WTC11 (cell line): ENCODE measurements around the gene GUCA2A. TPM values are rescaled to one million over a fixed set of nuclear protein-coding genes. Genes with fewer than 3 reads are reported as not detected.

Experiments used
- ATAC-seq: fragments of 200-7000 bp; cut with Tn5 transposase; 2 replicates; pipeline ENCODE4 v1.10.0; 2021; ENCODE audit warnings: mild to moderate bottlenecking, moderate library complexity
- CTCF ChIA-PET: fragments of 300-600 bp; sonication (Branson Sonifier 250); formaldehyde crosslinking; loops from one replicate; lab custom pipeline; 2021; ENCODE audit warnings: antibody characterized with exemption; lab: Charles Lee
- POLR2A ChIA-PET: fragments of 350-600 bp; sonication (Branson Sonifier 250); formaldehyde crosslinking; loops from one replicate; lab custom pipeline; 2021; ENCODE audit warnings: antibody characterized with exemption; lab: Charles Lee
- DNase-seq: peaks from one replicate; pipeline ENCODE4 v3.0.0; 2021; ENCODE audit warnings: low spot score
- H3K27ac Mint-ChIP-seq: 2 replicates; pipeline ENCODE4 v1.8.0; 2021; ENCODE audit warnings: mixed read lengths
- H3K27me3 Mint-ChIP-seq: 2 replicates; pipeline ENCODE4 v1.8.0; 2021; ENCODE audit warnings: low read depth, mild to moderate bottlenecking, moderate library complexity, mixed read lengths
- H3K36me3 Mint-ChIP-seq: 2 replicates; pipeline ENCODE4 v1.8.0; 2021; ENCODE audit warnings: mixed read lengths
- H3K4me1 Mint-ChIP-seq: 2 replicates; pipeline ENCODE4 v1.8.0; 2022; ENCODE audit warnings: mixed read lengths
- H3K4me3 Mint-ChIP-seq: 2 replicates; pipeline ENCODE4 v1.8.0; 2021; ENCODE audit warnings: mild to moderate bottlenecking, moderate library complexity, mixed read lengths
- H3K9me3 Mint-ChIP-seq: 2 replicates; pipeline ENCODE4 v1.8.0; 2021; ENCODE audit warnings: mixed read lengths
- ESRRA ChIP-seq: sonication (generic); formaldehyde crosslinking; IDR thresholded peaks from 2 replicates; pipeline ENCODE4 v1.8.1; 2022; ENCODE audit warnings: mild to moderate bottlenecking, missing genetic modification reagents, borderline replicate concordance
- ETV6 ChIP-seq: sonication (generic); formaldehyde crosslinking; IDR thresholded peaks from 2 replicates; pipeline ENCODE4 v1.8.1; 2022; ENCODE audit warnings: mild to moderate bottlenecking, missing genetic modification reagents
- GRHL2 ChIP-seq: fragments of 250-450 bp; sonication (Bioruptor Pico); IDR thresholded peaks from 2 replicates; pipeline ENCODE4 v1.8.0; 2022; ENCODE audit warnings: mild to moderate bottlenecking, moderate library complexity; ENCODE audit not compliant: insufficient replicate concordance, severe bottlenecking
- IRF2 ChIP-seq: sonication (generic); formaldehyde crosslinking; IDR thresholded peaks from 2 replicates; pipeline ENCODE4 v1.8.0; 2022; ENCODE audit warnings: low read depth, missing genetic modification reagents, borderline replicate concordance
- KAT7 ChIP-seq: sonication (generic); formaldehyde crosslinking; IDR thresholded peaks from 2 replicates; pipeline ENCODE4 v1.8.1; 2023; ENCODE audit warnings: missing genetic modification reagents, mild to moderate bottlenecking, borderline replicate concordance
- MAX ChIP-seq: sonication (generic); formaldehyde crosslinking; IDR thresholded peaks from 2 replicates; pipeline ENCODE4 v1.8.0; 2022; ENCODE audit warnings: mild to moderate bottlenecking, missing genetic modification reagents
- OVOL2 ChIP-seq: fragments of 250-450 bp; sonication (Bioruptor Pico); IDR thresholded peaks from 2 replicates; pipeline ENCODE4 v1.9.0; 2021; ENCODE audit warnings: mild to moderate bottlenecking, borderline replicate concordance
- PRRX2 ChIP-seq: fragments of 250-450 bp; sonication (Bioruptor Pico); IDR thresholded peaks from 2 replicates; pipeline ENCODE4 v1.8.0; 2021; ENCODE audit warnings: mild to moderate bottlenecking
- SMAD4 ChIP-seq: sonication (generic); formaldehyde crosslinking; IDR thresholded peaks from 2 replicates; pipeline ENCODE4 v1.8.0; 2022; ENCODE audit warnings: mild to moderate bottlenecking, missing genetic modification reagents
- STAT6 ChIP-seq: sonication (generic); formaldehyde crosslinking; conservative IDR thresholded peaks from 2 replicates; pipeline ENCODE4 v1.8.1; 2023; ENCODE audit warnings: mild to moderate bottlenecking, low read depth, missing genetic modification reagents, moderate library complexity
- TP53 ChIP-seq: sonication (generic); formaldehyde crosslinking; IDR thresholded peaks from 2 replicates; pipeline ENCODE4 v1.8.1; 2023; ENCODE audit warnings: mild to moderate bottlenecking, missing genetic modification reagents
- USF1 ChIP-seq: sonication (generic); formaldehyde crosslinking; IDR thresholded peaks from 2 replicates; pipeline ENCODE4 v1.8.0; 2022; ENCODE audit warnings: mild to moderate bottlenecking, missing genetic modification reagents
- ZBTB21 ChIP-seq: sonication (generic); formaldehyde crosslinking; IDR thresholded peaks from 2 replicates; pipeline ENCODE4 v1.8.1; 2023; ENCODE audit warnings: mild to moderate bottlenecking, missing genetic modification reagents, borderline replicate concordance
- ZNF317 ChIP-seq: sonication (generic); formaldehyde crosslinking; IDR thresholded peaks from 2 replicates; pipeline ENCODE4 v1.8.1; 2023; ENCODE audit warnings: low read depth, mild to moderate bottlenecking, moderate library complexity, missing genetic modification reagents, borderline replicate concordance
- ZNF416 ChIP-seq: fragments of 250-450 bp; sonication (Bioruptor Pico); IDR thresholded peaks from 2 replicates; pipeline ENCODE4 v1.9.0; 2021; ENCODE audit warnings: mild to moderate bottlenecking, inconsistent platforms
- ZNF532 ChIP-seq: fragments of 250-450 bp; sonication (Bioruptor Pico); IDR thresholded peaks from 2 replicates; pipeline ENCODE4 v1.9.0; 2021; ENCODE audit warnings: mild to moderate bottlenecking, borderline replicate concordance
- total RNA-seq: library from RNA; stranded (reverse); gene quantifications from 3 replicates; pipeline ENCODE4 v1.2.3, GENCODE V29; 2021
- TF ChIP-seq, protein P1 (sequence below): sonication (generic); formaldehyde crosslinking; IDR thresholded peaks from 2 replicates; pipeline ENCODE4 v1.8.0; 2023; ENCODE audit warnings: missing genetic modification reagents
- TF ChIP-seq, protein P2 (sequence below): fragments of 250-450 bp; sonication (Bioruptor Pico); IDR thresholded peaks from 2 replicates; pipeline ENCODE4 v1.9.0; 2021; ENCODE audit warnings: mild to moderate bottlenecking
- TF ChIP-seq, protein P3 (sequence below): sonication (generic); formaldehyde crosslinking; IDR thresholded peaks from 2 replicates; pipeline ENCODE4 v1.8.0; 2022; ENCODE audit warnings: mild to moderate bottlenecking, missing genetic modification reagents

The GUCA2A gene
- total RNA-seq, 1 experiment from 2014 or later: not detected

- Mint-ChIP-seq H3K9me3 (peaks cover 16% of the 10 kb centered on the region), H3K27me3 (no peaks in the 10 kb centered on the region), H3K4me3 (no peak overlapping the region), H3K4me1 (peaks cover 16% of the 10 kb centered on the region), H3K36me3 (peaks cover 14% of the 10 kb centered on the region), H3K27ac (no peak overlapping the region)
- ChIA-PET CTCF (interaction anchor here (0.6 kb wide), 1 partner anchor 130 kb away, joined by 3 read pairs; no protein-coding TSS in a partner anchor), POLR2A (no interaction called here)
- ATAC-seq (no peak), DNase-seq (no peak)
- TF ChIP-seq, protein P1, sequence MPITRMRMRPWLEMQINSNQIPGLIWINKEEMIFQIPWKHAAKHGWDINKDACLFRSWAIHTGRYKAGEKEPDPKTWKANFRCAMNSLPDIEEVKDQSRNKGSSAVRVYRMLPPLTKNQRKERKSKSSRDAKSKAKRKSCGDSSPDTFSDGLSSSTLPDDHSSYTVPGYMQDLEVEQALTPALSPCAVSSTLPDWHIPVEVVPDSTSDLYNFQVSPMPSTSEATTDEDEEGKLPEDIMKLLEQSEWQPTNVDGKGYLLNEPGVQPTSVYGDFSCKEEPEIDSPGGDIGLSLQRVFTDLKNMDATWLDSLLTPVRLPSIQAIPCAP (CRISPR knock-in tag): no peak
- no peak for TF ChIP-seq ZBTB21 (CRISPR knock-in tag)
- TF ChIP-seq, protein P2, sequence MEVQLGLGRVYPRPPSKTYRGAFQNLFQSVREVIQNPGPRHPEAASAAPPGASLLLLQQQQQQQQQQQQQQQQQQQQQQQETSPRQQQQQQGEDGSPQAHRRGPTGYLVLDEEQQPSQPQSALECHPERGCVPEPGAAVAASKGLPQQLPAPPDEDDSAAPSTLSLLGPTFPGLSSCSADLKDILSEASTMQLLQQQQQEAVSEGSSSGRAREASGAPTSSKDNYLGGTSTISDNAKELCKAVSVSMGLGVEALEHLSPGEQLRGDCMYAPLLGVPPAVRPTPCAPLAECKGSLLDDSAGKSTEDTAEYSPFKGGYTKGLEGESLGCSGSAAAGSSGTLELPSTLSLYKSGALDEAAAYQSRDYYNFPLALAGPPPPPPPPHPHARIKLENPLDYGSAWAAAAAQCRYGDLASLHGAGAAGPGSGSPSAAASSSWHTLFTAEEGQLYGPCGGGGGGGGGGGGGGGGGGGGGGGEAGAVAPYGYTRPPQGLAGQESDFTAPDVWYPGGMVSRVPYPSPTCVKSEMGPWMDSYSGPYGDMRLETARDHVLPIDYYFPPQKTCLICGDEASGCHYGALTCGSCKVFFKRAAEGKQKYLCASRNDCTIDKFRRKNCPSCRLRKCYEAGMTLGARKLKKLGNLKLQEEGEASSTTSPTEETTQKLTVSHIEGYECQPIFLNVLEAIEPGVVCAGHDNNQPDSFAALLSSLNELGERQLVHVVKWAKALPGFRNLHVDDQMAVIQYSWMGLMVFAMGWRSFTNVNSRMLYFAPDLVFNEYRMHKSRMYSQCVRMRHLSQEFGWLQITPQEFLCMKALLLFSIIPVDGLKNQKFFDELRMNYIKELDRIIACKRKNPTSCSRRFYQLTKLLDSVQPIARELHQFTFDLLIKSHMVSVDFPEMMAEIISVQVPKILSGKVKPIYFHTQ: no peak
- TF ChIP-seq KAT7 (CRISPR knock-in tag): no peak
- TF ChIP-seq SMAD4 (CRISPR knock-in tag): no peak
- TF ChIP-seq ZNF317 (CRISPR knock-in tag): no peak
- TF ChIP-seq, protein P3, sequence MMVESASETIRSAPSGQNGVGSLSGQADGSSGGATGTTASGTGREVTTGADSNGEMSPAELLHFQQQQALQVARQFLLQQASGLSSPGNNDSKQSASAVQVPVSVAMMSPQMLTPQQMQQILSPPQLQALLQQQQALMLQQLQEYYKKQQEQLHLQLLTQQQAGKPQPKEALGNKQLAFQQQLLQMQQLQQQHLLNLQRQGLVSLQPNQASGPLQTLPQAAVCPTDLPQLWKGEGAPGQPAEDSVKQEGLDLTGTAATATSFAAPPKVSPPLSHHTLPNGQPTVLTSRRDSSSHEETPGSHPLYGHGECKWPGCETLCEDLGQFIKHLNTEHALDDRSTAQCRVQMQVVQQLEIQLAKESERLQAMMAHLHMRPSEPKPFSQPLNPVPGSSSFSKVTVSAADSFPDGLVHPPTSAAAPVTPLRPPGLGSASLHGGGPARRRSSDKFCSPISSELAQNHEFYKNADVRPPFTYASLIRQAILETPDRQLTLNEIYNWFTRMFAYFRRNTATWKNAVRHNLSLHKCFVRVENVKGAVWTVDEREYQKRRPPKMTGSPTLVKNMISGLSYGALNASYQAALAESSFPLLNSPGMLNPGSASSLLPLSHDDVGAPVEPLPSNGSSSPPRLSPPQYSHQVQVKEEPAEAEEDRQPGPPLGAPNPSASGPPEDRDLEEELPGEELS: no peak
Observed at GRCh38 chr1:42206164-42206563, 41.6 kb upstream of the GUCA2A start.

GRCh38 chr1:42201986-42202385, 37.4 kb upstream of the GUCA2A start:
- peaks cover 18% of the 10 kb centered on the region for H3K36me3 Mint-ChIP-seq
- no peaks in the 10 kb centered on the region for H3K4me1 Mint-ChIP-seq
- TF ChIP-seq ZNF532 (CRISPR knock-in tag) (no peak), ETV6 (CRISPR knock-in tag) (no peak), GRHL2 (CRISPR knock-in tag) (no peak), IRF2 (CRISPR knock-in tag) (no peak), PRRX2 (CRISPR knock-in tag) (no peak), MAX (CRISPR knock-in tag) (no peak), USF1 (CRISPR knock-in tag) (no peak), TP53 (CRISPR knock-in tag) (no peak), ESRRA (CRISPR knock-in tag) (no peak), STAT6 (CRISPR knock-in tag) (no peak), OVOL2 (CRISPR knock-in tag) (no peak), ZNF416 (CRISPR knock-in tag) (no peak)
- H3K4me3 Mint-ChIP-seq: no peak overlapping the region
- CTCF ChIA-PET: interaction anchor here (2.7 kb wide), 1 partner anchor 29 kb away, joined by 9 read pairs; no protein-coding TSS in a partner anchor
- peaks cover 2% of the 10 kb centered on the region; the same call in 1 of the 2 replicates for H3K9me3 Mint-ChIP-seq
- no peak for ATAC-seq
- POLR2A ChIA-PET: no interaction called here
- no peak overlapping the region for H3K27ac Mint-ChIP-seq
- H3K27me3 Mint-ChIP-seq: no peaks in the 10 kb centered on the region
- no peak for DNase-seq
